ENCODE measurements around the gene PPA1. TPM values are rescaled to one million over a fixed set of nuclear protein-coding genes. Genes with fewer than 3 reads are reported as not detected.

The PPA1 gene
- polyA plus RNA-seq, 1 donor from 2014 or later: 402 TPM

GRCh38 chr10:70193391-70193844 lies 39.8 kb downstream of the PPA1 start:
- Histone ChIP-seq H3K36me3 (ENCODE audit: insufficient read depth, low read length) (peaks cover 8% of the 10 kb centered on the region), H3K27me3 (ENCODE audit: insufficient read depth, low read depth, low read length) (no peaks in the 10 kb centered on the region), H2AFZ (ENCODE audit: low read depth, low read length) (no peak overlapping the region), H3K9me2 (ENCODE audit: insufficient read depth, low read length) (no peaks in the 10 kb centered on the region), H3K9ac (ENCODE audit: low read length) (no peak overlapping the region), H3F3A (ENCODE audit: insufficient read depth, low read length, poor library complexity, severe bottlenecking) (no peaks in the 10 kb centered on the region), H3K79me2 (replicated peaks; ENCODE audit: insufficient read depth, low read length) (no peaks in the 10 kb centered on the region), H4K20me1 (ENCODE audit: insufficient read depth) (no peaks in the 10 kb centered on the region), H3K27ac (ENCODE audit: low read length) (no peak overlapping the region), H3K4me3 (ENCODE audit: low read length) (no peak overlapping the region), H3K4me2 (ENCODE audit: low read length) (no peak overlapping the region), H3K9me3 (ENCODE audit: low read length) (no peaks in the 10 kb centered on the region)
- TF ChIP-seq TAF1 (IDR thresholded peaks at IDR 0.05; ENCODE audit: low read depth) (no peak), EP300 (conservative IDR thresholded peaks at IDR 0.05; ENCODE audit: poor library complexity, severe bottlenecking) (no peak), REST (IDR thresholded peaks at IDR 0.05; ENCODE audit: borderline replicate concordance) (no peak), SMC3 (conservative IDR thresholded peaks at IDR 0.05; ENCODE audit: poor library complexity) (no peak)

GRCh38 chr10:70192326-70192968 lies 40.8 kb downstream of the PPA1 start:
- no peaks in the 10 kb centered on the region for H3K9me3 ChIP-seq (ENCODE audit: low read length)
- H3F3A ChIP-seq (ENCODE audit: insufficient read depth, low read length, poor library complexity, severe bottlenecking): no peaks in the 10 kb centered on the region
- H3K9me2 ChIP-seq (ENCODE audit: insufficient read depth, low read length): no peaks in the 10 kb centered on the region
- peaks cover 4% of the 10 kb centered on the region for H3K36me3 ChIP-seq (ENCODE audit: insufficient read depth, low read length)
- H2AFZ ChIP-seq (ENCODE audit: low read depth, low read length): no peak overlapping the region
- H4K20me1 ChIP-seq (ENCODE audit: insufficient read depth): no peaks in the 10 kb centered on the region
- no peak overlapping the region for H3K4me3 ChIP-seq (ENCODE audit: low read length)
- H3K79me2 ChIP-seq (replicated peaks; ENCODE audit: insufficient read depth, low read length): no peaks in the 10 kb centered on the region
- no peak overlapping the region for H3K27ac ChIP-seq (ENCODE audit: low read length)
- H3K9ac ChIP-seq (ENCODE audit: low read length): no peak overlapping the region
- TF ChIP-seq REST (IDR thresholded peaks at IDR 0.05; ENCODE audit: borderline replicate concordance): no peak
- no peak for TF ChIP-seq CTCF (IDR thresholded peaks at IDR 0.05; ENCODE audit: poor library complexity, severe bottlenecking)
- no peak for TF ChIP-seq POLR2AphosphoS5 (IDR thresholded peaks at IDR 0.05)
- TF ChIP-seq EZH2 (IDR thresholded peaks at IDR 0.05; ENCODE audit: borderline replicate concordance, insufficient read depth, low read length, poor library complexity, severe bottlenecking): no peak
- no peak for TF ChIP-seq TAF1 (IDR thresholded peaks at IDR 0.05; ENCODE audit: low read depth)
- TF ChIP-seq EP300 (conservative IDR thresholded peaks at IDR 0.05; ENCODE audit: poor library complexity, severe bottlenecking): no peak
- TF ChIP-seq SMC3 (conservative IDR thresholded peaks at IDR 0.05; ENCODE audit: poor library complexity): no peak
- TF ChIP-seq RAD21 (conservative IDR thresholded peaks at IDR 0.05): no peak
- no peak for TF ChIP-seq MXI1 (conservative IDR thresholded peaks at IDR 0.05; ENCODE audit: poor library complexity, severe bottlenecking)
- H3K27me3 ChIP-seq (ENCODE audit: insufficient read depth, low read depth, low read length): no peaks in the 10 kb centered on the region
- H3K4me2 ChIP-seq (ENCODE audit: low read length): no peak overlapping the region

Measured in neural cell (in vitro differentiated cells).